ENCODE data around the gene SARS1. TPM values are rescaled to one million over a fixed set of nuclear protein-coding genes. Genes with fewer than 3 reads are reported as not detected.

SARS1 gene
- total RNA-seq (2014; rRNA removed; shearing (Covaris generic)): 365 and 410 TPM in 2 replicates
- 353 and 355 TPM in 2 replicates for polyA plus RNA-seq (2016; fragmentation: Nextera tagmentation; extraction: Ambion mirVana)

DNA sequence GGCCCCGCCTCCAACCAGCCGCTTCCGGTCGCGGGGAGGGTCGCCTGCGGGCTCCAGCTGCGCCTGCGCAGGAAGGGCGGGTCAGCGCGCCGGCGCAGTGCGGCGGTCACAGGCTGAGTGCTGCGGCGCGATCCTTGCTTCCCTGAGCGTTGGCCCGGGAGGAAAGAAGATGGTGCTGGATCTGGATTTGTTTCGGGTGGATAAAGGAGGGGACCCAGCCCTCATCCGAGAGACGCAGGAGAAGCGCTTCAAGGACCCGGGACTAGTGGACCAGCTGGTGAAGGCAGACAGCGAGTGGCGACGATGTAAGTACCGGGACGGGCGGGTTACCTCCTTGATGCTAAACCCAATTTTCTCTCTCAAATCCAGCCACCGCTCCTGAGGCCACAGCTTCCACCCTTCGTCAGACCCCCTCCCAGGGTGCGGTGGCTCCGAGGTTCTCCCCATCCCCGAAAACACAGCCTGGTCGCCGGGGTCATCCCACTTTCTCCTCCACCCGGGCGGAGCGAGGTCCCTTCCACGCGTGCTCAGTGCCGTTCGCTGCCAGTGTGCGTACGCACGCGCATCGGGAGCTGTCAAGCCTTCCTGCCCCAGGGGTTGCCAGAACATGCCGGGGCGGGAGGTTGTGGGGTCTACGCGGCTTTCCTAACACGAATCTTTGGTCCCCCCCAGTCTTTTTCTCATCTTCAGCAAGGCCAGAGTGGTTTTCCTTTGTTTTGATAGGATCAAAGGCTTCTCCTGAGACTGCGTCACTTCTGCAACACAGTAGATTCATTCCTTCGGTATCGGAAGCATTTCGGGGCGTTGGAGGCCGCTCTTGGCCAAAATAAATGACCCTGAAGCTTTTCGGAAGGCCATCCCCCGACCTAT lies at the start of gene SARS1:
Gene SARS1, plus strand, starts transcription at position 95 of the 870 bp plus-strand sequence. Its CDS starts 75 bp downstream, at position 170.
- 0 to 1% methylated on average over 60 to 64 of the region's 64 CpGs for WGBS, 2 experiments (ENCODE audit: low coverage in 1 of 2, low lambda C conversion rate in 2 of 2, missing lambda C conversion rate in 2 of 2)
- Histone ChIP-seq H3K36me3 (ENCODE audit: low read depth) (peaks cover 9% of the 10 kb centered on the region; the same call in 1 of the 2 replicates), H3K79me2 (ENCODE audit: insufficient read depth) (peaks cover 53% of the 10 kb centered on the region), H3K27ac (peak within 1 kb of the TSS; percentile 94), H3K9me3 (ENCODE audit: low read depth) (no peaks in the 10 kb centered on the region), H4K20me1 (ENCODE audit: insufficient read depth) (no peaks in the 10 kb centered on the region), H3K4me1 (ENCODE audit: insufficient read depth) (peaks cover 9% of the 10 kb centered on the region; the same call in 1 of the 2 replicates), H3K27me3 (replicated peaks; ENCODE audit: insufficient read depth) (no peaks in the 10 kb centered on the region), H3F3A (ENCODE audit: insufficient read depth) (peaks cover 28% of the 10 kb centered on the region), H3K9me2 (ENCODE audit: insufficient read depth) (no peaks in the 10 kb centered on the region), H3K4me3 (peak within 1 kb of the TSS; percentile 93), H3K4me2 (ENCODE audit: unreplicated experiment) (peak within 1 kb of the TSS; percentile 95), H2AFZ (peak within 1 kb of the TSS; percentile 76), H3K9ac (peak within 1 kb of the TSS; percentile 93)
- DNase-seq: peak; percentile 92
- no peak for TF ChIP-seq EZH2 (IDR thresholded peaks at IDR 0.05; ENCODE audit: insufficient read depth, poor library complexity, severe bottlenecking)
- no peak for TF ChIP-seq EZH2phosphoT487 (IDR thresholded peaks at IDR 0.05; ENCODE audit: insufficient read depth, low read depth)
- in situ Hi-C loops (cut with MboI): no loop called here

DNA sequence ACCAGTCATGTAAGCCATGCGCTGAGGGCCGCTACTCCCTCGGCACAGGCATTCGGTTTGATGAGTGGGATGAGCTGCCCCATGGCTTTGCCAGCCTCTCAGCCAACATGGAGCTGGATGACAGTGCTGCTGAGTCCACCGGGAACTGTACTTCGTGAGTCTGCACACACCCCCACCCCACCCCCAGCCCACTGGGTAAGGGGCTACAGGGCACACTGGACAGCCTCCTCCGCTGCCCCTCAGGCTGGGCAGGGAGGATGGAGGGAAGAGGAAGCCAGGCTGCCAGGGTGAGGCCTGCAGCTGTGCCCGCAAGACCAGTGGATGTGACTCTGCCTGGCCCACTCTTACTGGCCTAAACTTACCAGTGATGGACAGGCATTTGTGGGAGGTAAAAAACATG lies 49.2 kb upstream of the SARS1 start:
- in situ Hi-C loops (cut with MboI): no loop called here
- Histone ChIP-seq H2AFZ (no peak overlapping the region), H3K27ac (no peak overlapping the region), H3K9me2 (ENCODE audit: insufficient read depth) (no peaks in the 10 kb centered on the region), H3K36me3 (ENCODE audit: low read depth) (no peaks in the 10 kb centered on the region), H3K79me2 (ENCODE audit: insufficient read depth) (no peaks in the 10 kb centered on the region), H3K4me1 (ENCODE audit: insufficient read depth) (peaks cover 15% of the 10 kb centered on the region), H3K4me3 (no peak overlapping the region), H3K9me3 (ENCODE audit: low read depth) (no peaks in the 10 kb centered on the region), H3F3A (ENCODE audit: insufficient read depth) (peaks cover 31% of the 10 kb centered on the region), H3K27me3 (replicated peaks; ENCODE audit: insufficient read depth) (no peaks in the 10 kb centered on the region), H3K9ac (no peak overlapping the region), H3K4me2 (ENCODE audit: unreplicated experiment) (no peak overlapping the region), H4K20me1 (ENCODE audit: insufficient read depth) (no peaks in the 10 kb centered on the region)
- 91 to 93% methylated on average over 8 of the region's 8 CpGs for WGBS, 2 experiments (ENCODE audit: low coverage in 1 of 2, low lambda C conversion rate in 2 of 2, missing lambda C conversion rate in 2 of 2)
- no peak for TF ChIP-seq EZH2 (IDR thresholded peaks at IDR 0.05; ENCODE audit: insufficient read depth, poor library complexity, severe bottlenecking)
- TF ChIP-seq EZH2phosphoT487 (IDR thresholded peaks at IDR 0.05; ENCODE audit: insufficient read depth, low read depth): no peak
- DNase-seq: no peak

- WGBS, 2 experiments (ENCODE audit: low coverage in 1 of 2, low lambda C conversion rate in 2 of 2, missing lambda C conversion rate in 2 of 2): 65 to 71% methylated on average over 7 of the region's 7 CpGs
- Histone ChIP-seq H3F3A (ENCODE audit: insufficient read depth) (peaks cover 12% of the 10 kb centered on the region), H2AFZ (no peak overlapping the region), H3K27me3 (replicated peaks; ENCODE audit: insufficient read depth) (no peaks in the 10 kb centered on the region), H3K9me3 (ENCODE audit: low read depth) (no peaks in the 10 kb centered on the region), H4K20me1 (ENCODE audit: insufficient read depth) (no peaks in the 10 kb centered on the region), H3K27ac (no peak overlapping the region), H3K36me3 (ENCODE audit: low read depth) (no peaks in the 10 kb centered on the region), H3K9ac (no peak overlapping the region), H3K4me2 (ENCODE audit: unreplicated experiment) (no peak overlapping the region), H3K9me2 (ENCODE audit: insufficient read depth) (no peaks in the 10 kb centered on the region), H3K79me2 (ENCODE audit: insufficient read depth) (no peaks in the 10 kb centered on the region), H3K4me3 (no peak overlapping the region), H3K4me1 (ENCODE audit: insufficient read depth) (peaks cover 7% of the 10 kb centered on the region)
- no peak for DNase-seq
- TF ChIP-seq EZH2 (IDR thresholded peaks at IDR 0.05; ENCODE audit: insufficient read depth, poor library complexity, severe bottlenecking) (no peak), EZH2phosphoT487 (IDR thresholded peaks at IDR 0.05; ENCODE audit: insufficient read depth, low read depth) (no peak)
- in situ Hi-C loops (cut with MboI): no loop called here
Observed at GRCh38 chr1:109167001-109167506, 46.7 kb upstream of the SARS1 start.

DNA sequence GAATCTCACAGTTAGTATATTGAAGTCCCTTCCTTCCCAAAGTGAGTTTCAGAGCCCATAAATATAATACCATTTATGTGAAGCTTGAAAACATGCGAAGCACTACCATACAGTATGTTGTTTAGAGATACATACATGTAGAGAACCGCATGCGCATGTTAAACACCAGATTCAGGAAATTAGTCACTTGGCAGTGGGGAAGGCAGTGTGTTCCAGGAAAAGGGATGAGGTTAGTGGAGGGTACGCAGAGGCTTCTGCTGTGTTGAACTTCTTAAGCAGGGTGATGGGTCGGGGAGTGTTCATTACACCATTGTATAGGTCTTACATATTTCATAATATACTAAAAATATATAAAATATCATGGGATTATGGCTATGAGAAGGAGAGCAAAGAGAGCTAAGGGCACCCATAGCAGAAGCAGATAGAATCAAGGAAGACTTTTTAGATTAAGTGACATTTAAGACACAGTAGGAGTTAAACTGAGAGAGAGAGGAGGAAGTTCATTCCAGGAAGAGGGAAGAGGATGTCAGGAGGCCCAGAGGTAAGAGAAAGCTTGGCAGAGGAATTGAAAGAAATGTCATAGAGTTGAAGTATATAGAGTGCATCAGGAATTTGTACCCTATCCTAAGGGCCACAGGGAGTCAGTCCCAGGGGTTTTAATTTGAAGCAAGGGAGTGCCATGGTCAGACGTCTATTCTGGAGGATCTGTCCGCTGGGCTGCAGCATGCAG lies 43.5 kb upstream of the SARS1 start:
- Histone ChIP-seq H3K9ac (no peak overlapping the region), H4K20me1 (ENCODE audit: insufficient read depth) (no peaks in the 10 kb centered on the region), H3K4me3 (no peak overlapping the region), H3K9me2 (ENCODE audit: insufficient read depth) (no peaks in the 10 kb centered on the region), H3K79me2 (ENCODE audit: insufficient read depth) (no peaks in the 10 kb centered on the region), H3K27ac (no peak overlapping the region), H3K36me3 (ENCODE audit: low read depth) (no peaks in the 10 kb centered on the region), H2AFZ (no peak overlapping the region), H3K4me1 (ENCODE audit: insufficient read depth) (no peaks in the 10 kb centered on the region), H3K9me3 (ENCODE audit: low read depth) (no peaks in the 10 kb centered on the region), H3F3A (ENCODE audit: insufficient read depth) (no peaks in the 10 kb centered on the region), H3K27me3 (replicated peaks; ENCODE audit: insufficient read depth) (no peaks in the 10 kb centered on the region), H3K4me2 (ENCODE audit: unreplicated experiment) (no peak overlapping the region)
- DNase-seq: no peak
- in situ Hi-C loops (cut with MboI): no loop called here
- WGBS, 2 experiments (ENCODE audit: low coverage in 1 of 2, low lambda C conversion rate in 2 of 2, missing lambda C conversion rate in 2 of 2): 82% methylated on average over 7 of the region's 7 CpGs
- TF ChIP-seq EZH2phosphoT487 (IDR thresholded peaks at IDR 0.05; ENCODE audit: insufficient read depth, low read depth): no peak
- TF ChIP-seq EZH2 (IDR thresholded peaks at IDR 0.05; ENCODE audit: insufficient read depth, poor library complexity, severe bottlenecking): no peak
